ENCODE data around the gene MOXD1.
A peak's percentile ranks its signal among the peaks of the same experiment; 100 is the strongest.

MOXD1 gene

GRCh38 chr6:132400555-132400882 is 756 bp downstream of the MOXD1 start:
- peak overlapping the region; percentile 78 for H3K4me3 ChIP-seq (ENCODE audit: low read depth, low read length)

DNA sequence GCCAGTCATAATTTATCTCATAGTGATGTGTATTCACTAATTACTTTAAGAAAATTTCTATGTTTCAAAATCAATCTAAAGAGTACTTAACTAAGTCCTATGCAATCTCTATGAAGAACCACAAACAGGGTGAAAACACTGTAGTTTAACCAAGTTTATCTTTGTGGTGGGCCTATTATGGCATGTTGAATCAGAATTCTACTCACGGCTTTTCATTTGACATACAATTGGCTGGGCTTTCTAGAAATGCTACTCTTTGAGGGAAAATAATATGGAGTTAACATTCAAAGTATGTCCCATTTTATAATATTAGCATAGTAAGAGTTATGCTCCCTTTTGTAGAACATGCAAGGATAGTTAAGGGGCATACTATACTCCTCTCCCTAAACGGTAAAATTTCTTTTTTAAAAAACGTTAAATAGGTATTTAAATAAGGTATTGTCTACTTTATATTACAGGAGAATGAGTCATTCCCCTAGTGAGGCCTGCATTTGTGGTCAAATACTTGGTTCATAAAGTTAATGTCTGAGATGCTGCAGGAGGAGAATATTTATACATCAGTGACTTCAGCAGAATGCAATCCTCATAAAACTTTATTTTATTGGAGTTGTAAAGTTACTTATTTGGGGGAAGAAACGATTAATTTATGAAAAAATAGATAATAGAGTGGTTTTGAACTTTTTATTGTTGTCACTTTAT is 1.8 kb downstream of the MOXD1 start:
- H3K4me3 ChIP-seq (ENCODE audit: low read depth, low read length): no peak overlapping the region

GRCh38 chr6:132395015-132395597 is 6.2 kb downstream of the MOXD1 start:
- no peak overlapping the region for H3K4me3 ChIP-seq (ENCODE audit: low read depth, low read length)

DNA sequence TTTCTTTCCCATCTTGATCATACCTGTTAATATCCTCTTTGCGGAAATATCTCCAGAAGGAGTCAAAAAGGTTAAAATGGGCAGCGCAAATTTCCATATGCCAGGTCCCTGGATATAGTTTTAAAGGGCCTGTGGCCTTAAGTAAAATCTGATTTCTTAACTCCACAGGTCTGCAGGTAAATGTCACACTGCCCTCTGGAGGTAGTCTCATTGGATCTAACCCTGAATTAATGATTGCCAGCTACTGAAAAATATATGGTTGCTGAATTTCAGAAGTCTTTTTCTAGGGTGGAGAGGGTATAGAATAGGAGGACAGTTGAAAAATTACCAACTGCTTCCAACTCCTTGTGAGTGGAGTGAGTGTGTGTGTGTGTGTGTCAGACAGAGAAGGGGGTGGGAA is 8.5 kb downstream of the MOXD1 start:
- H3K4me3 ChIP-seq (ENCODE audit: low read depth, low read length): no peak overlapping the region

GRCh38 chr6:132392270-132392646 is 9.0 kb downstream of the MOXD1 start:
- no peak overlapping the region for H3K4me3 ChIP-seq (ENCODE audit: low read depth, low read length)

DNA sequence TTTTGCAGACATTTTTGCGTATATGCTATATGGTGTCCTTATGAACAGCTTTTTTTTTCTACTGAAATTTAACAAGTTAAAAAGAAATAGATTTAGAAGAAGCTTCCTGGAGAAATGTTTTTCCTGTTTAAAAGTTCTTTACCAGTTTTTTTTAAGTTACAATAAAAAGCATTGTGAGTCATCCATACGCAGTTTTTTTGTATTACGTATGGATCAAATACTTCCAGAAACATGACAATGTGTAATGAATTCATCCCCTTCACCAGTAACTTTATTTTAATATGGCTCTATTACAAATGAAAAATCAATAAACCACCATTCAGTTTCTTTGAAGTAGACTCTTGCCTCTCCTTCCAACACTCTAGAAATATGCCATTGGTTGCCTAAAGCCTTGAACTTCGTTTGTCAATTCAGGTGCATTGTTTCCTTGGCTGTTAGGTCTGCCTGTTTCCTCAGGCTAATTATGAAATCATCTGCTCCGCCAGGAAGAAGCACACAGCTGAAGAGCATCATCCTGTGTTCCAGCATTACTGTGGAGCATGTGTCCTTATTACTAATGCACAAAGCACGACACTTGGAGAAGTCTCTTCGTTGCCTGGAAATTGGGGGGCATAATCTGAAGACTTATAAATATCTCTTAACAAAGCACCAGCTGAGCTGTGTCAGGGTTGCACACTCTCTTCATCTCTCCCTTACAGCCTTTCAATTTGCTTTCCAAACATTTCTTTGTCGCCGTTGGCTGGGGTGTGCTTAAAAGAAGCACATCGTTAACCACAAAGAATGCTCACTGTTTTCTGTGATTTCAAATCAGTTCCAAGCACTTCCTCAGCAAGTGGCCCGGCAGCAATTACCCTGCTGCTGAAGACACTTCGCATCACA is 9.6 kb downstream of the MOXD1 start:
- H3K4me3 ChIP-seq (ENCODE audit: low read depth, low read length): no peak overlapping the region

DNA sequence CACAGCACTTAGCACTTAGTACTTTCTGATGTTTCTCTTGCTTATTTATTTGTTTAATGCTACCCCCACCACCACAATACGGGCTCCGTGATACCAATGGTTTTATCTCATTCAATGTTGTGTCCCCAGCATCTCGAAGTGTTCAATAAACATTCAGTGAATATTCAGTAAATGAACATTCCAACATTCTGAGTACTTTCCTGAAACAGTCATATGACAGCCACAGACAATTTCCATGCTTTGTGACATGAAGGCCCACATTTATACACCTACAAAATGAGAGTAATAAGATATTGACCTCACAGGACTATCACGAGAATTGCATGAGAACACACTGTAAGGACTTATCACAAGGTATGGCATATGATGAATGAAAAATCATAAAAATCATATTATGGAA is 10.8 kb downstream of the MOXD1 start:
- no peak overlapping the region for H3K4me3 ChIP-seq (ENCODE audit: low read depth, low read length)

DNA sequence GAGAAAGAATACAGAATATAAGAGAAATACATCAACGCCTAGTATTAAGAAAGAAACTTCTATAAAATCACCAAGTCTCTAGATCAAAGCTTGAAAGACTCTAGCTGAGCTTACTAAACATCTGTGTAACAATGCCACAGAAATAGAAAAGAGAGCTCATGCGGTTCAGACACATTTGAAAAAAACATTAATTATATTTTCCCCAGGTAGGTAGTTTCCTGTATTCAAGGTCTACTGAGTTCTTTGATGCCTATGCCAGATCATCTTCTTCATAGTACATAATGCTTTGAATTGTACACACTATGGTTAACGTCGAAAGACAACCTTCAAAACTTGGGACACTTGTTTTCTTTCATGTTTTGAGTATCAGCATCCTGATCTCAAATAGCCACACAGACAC is 11.3 kb downstream of the MOXD1 start:
- no peak overlapping the region for H3K4me3 ChIP-seq (ENCODE audit: low read depth, low read length)

DNA sequence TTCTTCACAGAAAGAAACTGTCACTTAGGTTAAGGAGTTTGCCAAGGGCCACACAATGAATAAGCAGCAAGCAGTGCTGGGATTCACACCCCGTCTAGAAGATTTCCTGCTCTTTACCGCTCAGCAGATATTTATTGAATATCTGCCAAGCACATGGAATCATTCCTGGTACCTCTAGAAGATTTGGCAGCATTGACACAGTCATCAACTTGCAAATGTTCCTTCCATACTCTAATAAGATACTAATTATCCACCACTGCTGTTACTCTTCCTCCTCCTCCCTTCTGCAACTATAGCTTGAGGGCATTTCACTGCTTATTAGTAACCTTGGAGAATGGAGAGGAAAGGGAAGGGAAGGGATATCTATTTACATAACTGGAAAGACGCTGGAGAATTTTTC is 13.0 kb downstream of the MOXD1 start:
- H3K4me3 ChIP-seq (ENCODE audit: low read depth, low read length): no peak overlapping the region

GRCh38 chr6:132382630-132383175 is 18.6 kb downstream of the MOXD1 start:
- no peak overlapping the region for H3K4me3 ChIP-seq (ENCODE audit: low read depth, low read length)

DNA sequence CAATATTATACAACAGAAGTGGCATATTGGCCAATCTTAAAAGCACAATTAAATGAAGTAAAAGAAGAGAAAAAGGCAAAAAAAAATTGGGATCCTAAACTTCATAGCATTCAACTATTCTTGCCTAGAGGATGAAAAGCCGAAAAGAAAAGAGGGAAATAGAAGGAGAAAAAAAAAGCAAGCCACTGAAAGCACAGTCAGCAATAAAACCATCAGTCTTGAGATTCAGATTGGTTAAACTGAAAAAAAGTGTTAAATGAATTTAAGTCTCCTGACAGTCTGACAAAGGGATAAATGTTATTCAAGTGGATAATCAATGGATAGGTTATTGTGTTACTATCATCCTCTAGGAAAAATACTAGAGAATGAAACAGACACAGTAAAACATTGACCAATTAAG is 19.9 kb downstream of the MOXD1 start:
- H3K4me3 ChIP-seq (ENCODE audit: low read depth, low read length): no peak overlapping the region

DNA sequence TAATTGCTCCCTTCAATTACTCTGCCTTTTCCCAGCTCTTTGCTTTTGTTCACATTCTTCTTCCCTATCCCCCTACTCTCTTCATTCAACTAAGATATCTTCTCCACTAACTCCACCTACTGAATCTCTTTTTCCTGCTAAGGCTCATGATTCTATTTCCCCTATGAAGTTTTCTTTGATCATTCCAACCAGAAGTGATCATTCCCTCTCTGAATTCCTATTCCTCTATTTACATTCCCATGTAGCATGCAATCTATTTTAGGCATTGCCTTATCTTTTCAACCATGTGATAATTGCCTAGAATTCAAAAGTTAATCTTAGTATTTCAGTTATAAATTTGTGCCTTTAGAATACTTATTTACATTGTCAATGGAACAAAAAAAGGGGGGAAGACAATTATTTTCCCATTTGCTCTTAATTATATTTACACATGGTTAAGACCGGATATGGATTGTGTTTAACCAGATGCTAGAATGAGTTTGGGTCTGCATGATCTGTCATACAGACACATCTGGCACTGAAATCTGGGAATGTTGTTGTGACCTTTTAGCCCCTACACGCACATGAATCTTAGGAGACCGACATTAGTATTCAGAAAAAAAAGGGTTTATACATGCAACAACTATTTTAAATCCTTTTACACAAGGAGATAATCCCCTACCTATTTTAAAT is 20.8 kb downstream of the MOXD1 start:
- H3K4me3 ChIP-seq (ENCODE audit: low read depth, low read length): no peak overlapping the region

DNA sequence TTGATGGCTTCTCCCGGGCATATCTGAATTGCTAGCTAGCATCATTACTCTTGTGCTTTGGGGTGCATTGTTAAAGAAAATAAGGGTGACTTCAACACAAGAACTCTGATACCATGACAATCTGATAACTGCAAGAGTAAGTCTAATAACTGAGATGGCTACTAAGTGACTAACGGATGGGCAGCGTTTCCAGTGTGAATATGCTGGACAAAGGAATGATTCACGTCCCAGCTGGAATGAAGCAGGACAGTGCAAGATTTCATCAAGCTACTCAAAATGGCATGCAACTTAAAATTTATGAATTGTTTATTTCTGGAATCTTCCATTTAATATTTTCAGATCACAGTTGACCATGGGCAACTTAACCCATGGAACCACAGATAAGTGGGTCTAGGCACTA is 31.7 kb downstream of the MOXD1 start:
- H3K4me3 ChIP-seq (ENCODE audit: low read depth, low read length): no peak overlapping the region

- no peak overlapping the region for H3K4me3 ChIP-seq (ENCODE audit: low read depth, low read length)
Observed at GRCh38 chr6:132368916-132369481, 32.3 kb downstream of the MOXD1 start.

- H3K4me3 ChIP-seq (ENCODE audit: low read depth, low read length): no peak overlapping the region
Observed at GRCh38 chr6:132365281-132365907, 35.9 kb downstream of the MOXD1 start.

- no peak overlapping the region for H3K4me3 ChIP-seq (ENCODE audit: low read depth, low read length)
Observed at GRCh38 chr6:132364306-132365074, 36.8 kb downstream of the MOXD1 start.

DNA sequence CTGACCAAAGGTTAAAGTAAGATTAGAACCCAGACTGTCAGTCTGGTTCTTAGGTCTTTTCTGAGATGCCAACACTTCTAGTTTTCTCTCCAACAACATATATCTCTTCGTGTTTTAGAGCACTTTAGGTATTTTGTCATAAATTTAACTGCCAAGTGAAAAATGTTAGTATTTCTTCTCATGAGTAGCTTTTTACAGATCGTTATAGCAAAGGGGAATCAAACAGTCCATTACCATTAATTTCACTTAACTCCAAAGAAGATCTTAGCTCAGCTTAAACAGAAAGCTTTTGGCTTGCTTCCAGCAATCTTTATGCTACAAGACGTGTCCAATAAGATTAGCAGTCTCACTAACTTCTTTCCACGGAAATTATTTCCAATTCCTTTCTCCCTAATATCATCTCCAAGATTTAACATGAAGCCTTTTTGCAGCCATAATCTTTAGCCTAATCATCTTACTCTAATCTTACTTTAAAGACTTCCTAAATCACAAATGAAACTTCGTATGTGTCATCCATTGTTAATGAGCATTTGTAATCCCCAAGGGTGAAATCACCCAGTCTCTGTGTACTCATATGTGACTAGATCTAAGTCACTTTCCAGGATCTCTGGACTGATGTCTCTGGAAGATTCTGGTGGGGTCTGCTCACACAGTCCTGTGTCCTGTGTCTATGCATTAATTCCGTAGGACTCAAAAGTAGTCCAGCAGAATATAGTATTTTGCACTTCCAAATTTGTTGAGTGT is 38.7 kb downstream of the MOXD1 start:
- no peak overlapping the region for H3K4me3 ChIP-seq (ENCODE audit: low read depth, low read length)

- H3K4me3 ChIP-seq (ENCODE audit: low read depth, low read length): no peak overlapping the region
Observed at GRCh38 chr6:132361101-132361500, 40.2 kb downstream of the MOXD1 start.

DNA sequence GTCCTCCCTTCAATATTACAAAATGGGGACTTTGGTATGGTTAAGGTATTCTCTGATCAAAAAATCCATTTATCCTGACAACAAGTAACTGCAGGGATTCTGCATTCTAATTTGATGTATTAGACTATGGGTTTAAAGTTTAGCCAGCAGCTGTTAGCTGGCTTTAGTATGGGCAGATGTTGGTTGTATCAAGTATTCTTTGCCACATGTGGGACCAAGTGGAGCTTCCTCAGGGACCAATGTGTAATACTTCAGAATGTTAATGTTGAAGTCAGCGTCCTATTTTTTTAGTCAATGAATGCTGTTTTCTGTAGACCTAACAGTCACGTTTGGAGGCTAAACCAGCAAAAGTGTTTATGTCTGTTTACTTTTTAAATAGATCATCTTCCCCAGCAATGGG is 41.4 kb downstream of the MOXD1 start:
- no peak overlapping the region for H3K4me3 ChIP-seq (ENCODE audit: low read depth, low read length)
